ENCODE measurements around the gene IDH3G.
"Not testable (repeated sequence)": the region's sequence is repeated elsewhere in the genome, so short reads cannot be mapped to it uniquely, and the experiment has no call there.

DNA sequence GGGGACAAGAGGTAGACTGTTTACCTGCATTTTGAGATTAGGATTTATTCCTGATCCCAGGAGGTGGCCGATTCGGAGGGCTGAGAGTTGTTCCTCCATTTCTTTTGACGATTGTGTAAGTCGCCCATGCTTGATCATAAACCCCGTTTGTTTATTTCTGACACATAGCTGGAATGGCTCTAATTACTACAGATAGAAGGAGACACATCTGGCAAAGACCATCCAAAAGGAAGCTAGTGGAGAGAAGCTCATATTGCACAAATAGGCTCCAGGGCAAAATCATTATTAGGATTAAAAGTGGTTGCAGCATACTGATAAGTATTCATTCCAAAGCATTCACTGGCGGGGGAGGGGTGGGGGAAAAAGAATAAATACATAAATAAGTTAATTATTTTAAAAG lies 47.2 kb downstream of the IDH3G start:
- TF ChIP-seq CTCF (optimal IDR thresholded peaks at IDR 0.05 in 1 of 3, IDR thresholded peaks at IDR 0.05 in 1 of 3, conservative IDR thresholded peaks at IDR 0.05 in 1 of 3; ENCODE audit: extremely low read depth in 1 of 3, insufficient read depth in 2 of 3, low read length in 3 of 3); EZH2 (IDR thresholded peaks at IDR 0.05; ENCODE audit: low read length): not testable (repeated sequence)
